ENCODE results near the gene MYO5B.

The MYO5B gene

GRCh38 chr18:50008306-50008705 lies 186.6 kb downstream of the MYO5B start:
- no peak for DNase-seq

- no peak for DNase-seq
These were observed 188.4 kb downstream of the MYO5B start for GRCh38 chr18:50006470-50007046.

GRCh38 chr18:50004013-50004412 lies 190.9 kb downstream of the MYO5B start:
- DNase-seq = no peak

GRCh38 chr18:50002781-50003180 lies 192.2 kb downstream of the MYO5B start:
- no peak for DNase-seq

GRCh38 chr18:50000227-50000626 lies 194.7 kb downstream of the MYO5B start:
- DNase-seq = no peak

GRCh38 chr18:49999128-49999527 lies 195.8 kb downstream of the MYO5B start:
- DNase-seq = no peak

- DNase-seq = no peak
These were observed 197.4 kb downstream of the MYO5B start for GRCh38 chr18:49997558-49997957.

GRCh38 chr18:49994410-49994809 lies 200.5 kb downstream of the MYO5B start:
- no peak for DNase-seq

- DNase-seq = no peak
These were observed 201.6 kb downstream of the MYO5B start for GRCh38 chr18:49993299-49993698.

- no peak for DNase-seq
These were observed 206.2 kb downstream of the MYO5B start for GRCh38 chr18:49988733-49989132.

GRCh38 chr18:49988101-49988500 lies 206.8 kb downstream of the MYO5B start:
- DNase-seq = no peak

GRCh38 chr18:49985236-49985635 lies 209.7 kb downstream of the MYO5B start:
- DNase-seq = no peak

- no peak for DNase-seq
These were observed 214.1 kb downstream of the MYO5B start for GRCh38 chr18:49980896-49981295.

- DNase-seq = no peak
These were observed 218.0 kb downstream of the MYO5B start for GRCh38 chr18:49976795-49977560.

- no peak for DNase-seq
These were observed 218.9 kb downstream of the MYO5B start for GRCh38 chr18:49976001-49976400.

- no peak for DNase-seq
These were observed 220.9 kb downstream of the MYO5B start for GRCh38 chr18:49974079-49974478.

- DNase-seq = no peak
These were observed 221.4 kb downstream of the MYO5B start for GRCh38 chr18:49973592-49973991.

GRCh38 chr18:49972535-49972934 lies 222.4 kb downstream of the MYO5B start:
- no peak for DNase-seq

GRCh38 chr18:49971462-49971861 lies 223.5 kb downstream of the MYO5B start:
- no peak for DNase-seq

- DNase-seq = no peak
These were observed 224.6 kb downstream of the MYO5B start for GRCh38 chr18:49970319-49970718.

GRCh38 chr18:49968644-49969309 lies 226.2 kb downstream of the MYO5B start:
- DNase-seq = no peak

GRCh38 chr18:49967636-49968313 lies 227.2 kb downstream of the MYO5B start:
- DNase-seq = no peak

GRCh38 chr18:49967171-49967570 lies 227.8 kb downstream of the MYO5B start:
- DNase-seq = no peak

GRCh38 chr18:49966090-49966489 lies 228.9 kb downstream of the MYO5B start:
- no peak for DNase-seq

All from T-helper 9 cell (primary cell).